SK-N-SH treated with all-trans-retinoic acid at 6 μM for 48 hours (cell line): ENCODE results near the gene UQCR11.

Experiments
- OSR1 ChIP-seq: fragments of 250-450 bp; sonication (Bioruptor Pico); IDR thresholded peaks from 2 replicates; pipeline ENCODE4 v1.8.0; 2022; ENCODE audit warnings: moderate library complexity, mild to moderate bottlenecking, inconsistent platforms
- TSHZ2 ChIP-seq: fragments of 250-450 bp; sonication (Bioruptor Pico); IDR thresholded peaks from 2 replicates; pipeline ENCODE4 v1.5.0; 2020; ENCODE audit warnings: mild to moderate bottlenecking, moderate library complexity
- ZFP30 ChIP-seq: fragments of 450-650 bp; formaldehyde crosslinking; IDR thresholded peaks from 2 replicates; pipeline ENCODE4 v1.5.0; 2022; ENCODE audit warnings: mild to moderate bottlenecking, moderate library complexity

GRCh38 chr19:1634242-1634937 lies 29.1 kb upstream of the UQCR11 start:
- TF ChIP-seq OSR1 (CRISPR knock-in tag) (no peak), TSHZ2 (CRISPR knock-in tag) (no peak), ZFP30 (CRISPR knock-in tag) (no peak)
